HFF-Myc (cell line): ENCODE measurements around the gene MT1H.
"Not testable (repeated sequence)": the region's sequence is repeated elsewhere in the genome, so short reads cannot be mapped to it uniquely, and the experiment has no call there.

Experiments
- DNase-seq: peaks from one replicate; pipeline ENCODE4 v3.0.0-alpha.2; 2011; ENCODE audit warnings: low read depth; ENCODE audit errors: extremely low read depth
- H3K4me3 ChIP-seq: replicated peaks from 2 replicates; pipeline ENCODE4 v1.5.1; 2011; ENCODE audit warnings: low read depth, mild to moderate bottlenecking, control low read depth, low read length
- TF ChIP-seq, protein P1 (sequence below): IDR thresholded peaks from 2 replicates; pipeline ENCODE4 v1.5.1; 2012; ENCODE audit warnings: mild to moderate bottlenecking, low read depth, low read length, control low read depth; ENCODE audit errors: missing control alignments

The MT1H gene

DNA sequence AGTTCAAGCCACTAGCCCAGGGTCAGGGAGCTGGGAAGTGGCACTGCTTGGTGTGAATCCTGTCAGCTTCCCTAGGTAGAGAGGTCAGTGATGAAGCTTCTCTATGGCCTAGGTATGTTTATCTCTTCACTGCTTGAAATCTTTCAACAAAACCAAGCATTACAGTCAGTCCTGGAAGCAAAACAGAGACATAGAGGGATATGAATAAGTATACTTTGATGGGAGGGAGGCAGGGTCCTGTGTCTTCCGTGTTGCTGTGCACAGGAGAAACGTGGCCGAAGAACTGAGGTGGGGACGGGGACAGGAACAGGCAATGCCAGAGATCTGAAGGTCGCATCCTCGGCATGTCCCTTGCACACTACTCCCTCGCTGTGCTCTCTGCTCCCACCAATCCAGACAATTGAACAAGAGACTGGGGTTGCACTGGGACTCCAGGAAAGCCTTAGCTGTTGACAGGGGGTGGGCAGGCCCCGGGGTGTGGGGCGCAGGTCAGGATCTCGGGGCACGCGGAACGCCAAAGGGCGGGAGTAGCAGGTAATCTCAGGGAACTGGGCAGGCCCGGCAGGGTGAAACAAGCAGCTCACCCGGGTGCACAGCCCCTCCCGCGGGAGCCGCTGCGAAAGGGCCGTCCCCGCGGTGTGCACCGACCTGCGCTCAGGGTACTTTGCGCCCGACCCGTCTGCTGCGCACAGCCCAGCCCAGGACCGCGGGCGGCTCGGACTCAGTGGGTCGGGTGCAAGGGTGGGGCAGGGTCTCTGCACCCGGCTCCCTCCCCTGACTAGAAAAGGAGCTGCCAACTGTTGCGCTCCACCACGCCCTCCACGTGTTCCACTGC, at the start of gene MT1H:
TSS of gene MT1H (plus strand) at position 810 of the 835 bp plus-strand sequence. CDS start 71 bp downstream, outside the sequence.
- H3K4me3 ChIP-seq, result no peak within 1 kb of the TSS
- DNase-seq, result no peak
- TF ChIP-seq, protein P1, sequence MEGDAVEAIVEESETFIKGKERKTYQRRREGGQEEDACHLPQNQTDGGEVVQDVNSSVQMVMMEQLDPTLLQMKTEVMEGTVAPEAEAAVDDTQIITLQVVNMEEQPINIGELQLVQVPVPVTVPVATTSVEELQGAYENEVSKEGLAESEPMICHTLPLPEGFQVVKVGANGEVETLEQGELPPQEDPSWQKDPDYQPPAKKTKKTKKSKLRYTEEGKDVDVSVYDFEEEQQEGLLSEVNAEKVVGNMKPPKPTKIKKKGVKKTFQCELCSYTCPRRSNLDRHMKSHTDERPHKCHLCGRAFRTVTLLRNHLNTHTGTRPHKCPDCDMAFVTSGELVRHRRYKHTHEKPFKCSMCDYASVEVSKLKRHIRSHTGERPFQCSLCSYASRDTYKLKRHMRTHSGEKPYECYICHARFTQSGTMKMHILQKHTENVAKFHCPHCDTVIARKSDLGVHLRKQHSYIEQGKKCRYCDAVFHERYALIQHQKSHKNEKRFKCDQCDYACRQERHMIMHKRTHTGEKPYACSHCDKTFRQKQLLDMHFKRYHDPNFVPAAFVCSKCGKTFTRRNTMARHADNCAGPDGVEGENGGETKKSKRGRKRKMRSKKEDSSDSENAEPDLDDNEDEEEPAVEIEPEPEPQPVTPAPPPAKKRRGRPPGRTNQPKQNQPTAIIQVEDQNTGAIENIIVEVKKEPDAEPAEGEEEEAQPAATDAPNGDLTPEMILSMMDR, result no peak

DNA sequence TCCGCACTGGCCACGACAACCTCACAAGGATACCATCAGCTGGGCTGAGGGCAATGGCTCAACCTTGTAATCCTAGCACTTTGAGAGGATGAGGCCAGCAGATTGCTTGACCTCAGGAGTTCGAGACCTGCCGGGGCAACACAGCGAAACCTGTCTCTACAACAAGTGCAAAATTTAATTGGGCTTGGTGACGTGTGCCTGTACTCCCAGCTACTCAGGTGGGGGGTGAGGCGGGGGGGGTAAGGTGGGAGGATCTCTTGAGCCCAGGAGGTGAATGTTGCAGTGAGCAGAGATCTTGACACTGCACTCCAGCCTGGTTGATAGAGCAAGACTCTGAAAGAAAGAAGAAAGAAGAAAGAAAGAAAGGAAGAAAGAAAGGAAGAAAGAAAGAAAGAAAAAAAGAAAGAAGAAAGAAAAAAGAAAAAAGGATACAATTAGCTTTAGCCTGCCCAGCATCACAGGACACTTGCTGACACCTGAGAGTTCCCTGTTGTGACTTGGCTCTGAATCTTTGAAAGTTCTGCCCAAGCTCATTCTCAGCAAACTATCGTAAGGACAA, 49.2 kb upstream of the MT1H start:
- TF ChIP-seq, protein P1, result no peak
- no peak overlapping the region for H3K4me3 ChIP-seq
- DNase-seq, result no peak

DNA sequence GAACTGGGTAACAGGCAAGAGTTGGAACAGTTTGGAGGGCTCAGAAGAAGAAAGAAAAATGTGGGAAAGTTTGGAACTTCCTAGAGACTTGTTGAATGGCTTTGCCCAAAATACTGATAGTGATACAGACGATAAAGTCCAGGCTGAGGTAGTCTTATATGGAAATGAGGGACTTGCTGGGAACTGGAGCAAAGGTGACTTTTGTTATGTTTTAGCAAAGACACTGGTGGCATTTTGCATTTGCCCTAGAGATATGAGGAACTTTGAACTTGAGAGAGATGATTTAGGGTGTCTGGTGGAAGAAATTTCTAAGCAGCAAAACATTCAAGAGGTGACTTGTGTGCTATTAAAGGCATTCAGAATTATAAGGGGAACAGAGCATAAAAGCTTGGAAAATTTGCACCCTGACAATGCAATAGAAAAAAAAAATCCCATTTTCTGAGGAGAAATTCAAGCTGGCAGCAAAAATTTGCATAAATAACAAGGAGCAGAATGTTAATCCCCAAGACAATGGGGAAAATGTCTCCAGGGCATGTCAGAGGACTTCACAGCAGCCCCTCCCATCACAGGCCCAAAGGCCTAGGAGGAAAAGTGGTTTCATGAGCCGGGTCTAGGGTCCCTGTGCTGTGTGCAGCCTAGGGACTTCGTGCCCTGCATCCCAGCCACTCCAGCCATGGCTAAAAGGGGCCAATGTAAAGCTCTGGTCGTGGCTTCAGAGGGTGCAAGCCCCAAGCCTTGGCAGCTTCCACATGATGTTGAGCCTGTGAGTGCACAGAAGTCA, 47.8 kb upstream of the MT1H start:
- not testable (repeated sequence) for H3K4me3 ChIP-seq

DNA sequence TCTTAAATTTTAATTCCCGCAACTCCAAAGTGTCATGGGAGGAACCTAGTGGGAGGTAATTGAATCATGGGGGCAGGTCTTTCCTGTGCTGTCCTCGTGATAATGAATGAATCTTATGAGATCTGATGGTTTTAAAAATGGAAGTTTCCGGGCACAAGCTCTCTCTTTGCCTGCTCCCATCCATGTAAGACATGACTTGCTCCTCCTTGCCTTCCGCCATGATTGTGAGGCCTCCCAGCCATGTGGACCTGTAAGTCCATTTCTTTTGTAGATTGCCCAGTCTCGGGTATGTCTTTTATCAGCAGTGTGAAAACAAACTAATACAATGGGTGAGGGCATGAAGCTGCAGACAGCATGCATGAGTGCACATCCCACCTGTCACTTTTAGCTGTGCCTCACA, 46.4 kb upstream of the MT1H start:
- not testable (repeated sequence) for DNase-seq

More for the DNA sequence above, 47.8 kb upstream of the MT1H start:
- DNase-seq, result not testable (repeated sequence)

GRCh38 chr16:56623637-56624036, 46.0 kb upstream of the MT1H start:
- no peak overlapping the region for H3K4me3 ChIP-seq
- DNase-seq, result no peak
- TF ChIP-seq, protein P1, result no peak

More for the DNA sequence above, 46.4 kb upstream of the MT1H start:
- H3K4me3 ChIP-seq, result not testable (repeated sequence)

- no peak for DNase-seq
- TF ChIP-seq, protein P1, result no peak
- peak within 1 kb of the TSS; percentile 80 for H3K4me3 ChIP-seq
These were observed 44.3 kb upstream of the MT1H start, which contains the start of gene MT1E for GRCh38 chr16:56625140-56625942. Gene MT1E (plus strand): TSS chr16:56625781. CDS start chr16:56625852, 71 bp downstream.

DNA sequence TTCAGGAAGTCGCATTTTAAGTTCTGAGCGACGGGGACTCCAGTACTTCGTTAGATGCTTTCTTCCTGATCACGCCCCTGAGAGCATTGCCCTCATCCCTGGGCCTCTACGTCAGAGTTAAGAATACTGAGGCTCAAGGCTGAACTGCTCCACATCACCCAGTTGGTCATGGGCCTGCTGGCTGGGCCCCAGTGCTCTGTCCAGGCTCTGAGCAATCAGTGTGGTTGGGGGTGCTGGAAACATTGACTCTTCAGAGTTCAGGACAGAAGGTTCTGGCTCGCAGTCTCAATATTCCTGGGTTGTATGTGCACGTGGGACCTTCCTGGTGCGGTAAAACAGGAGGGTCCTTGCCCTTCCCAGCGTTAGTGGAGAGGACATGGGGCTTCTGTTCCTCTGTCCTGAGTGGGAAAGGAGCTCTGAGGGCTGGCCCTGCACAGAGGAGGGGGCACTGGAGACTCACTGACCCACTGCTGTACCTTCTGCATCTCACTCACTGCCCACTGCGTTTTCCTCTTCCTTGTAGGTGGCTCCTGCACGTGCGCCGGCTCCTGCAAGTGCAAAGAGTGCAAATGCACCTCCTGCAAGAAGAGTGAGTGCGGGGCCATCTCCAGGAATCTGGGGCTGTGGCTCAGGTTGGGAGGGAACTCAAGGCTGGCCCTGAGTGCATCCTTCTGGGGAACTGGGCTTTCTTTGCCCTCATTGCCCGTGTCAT, 43.5 kb upstream of the MT1H start:
- DNase-seq, result no peak
- H3K4me3 ChIP-seq, result peak overlapping the region; percentile 80
- TF ChIP-seq, protein P1, result no peak
